Peyer's patch (tissue), 4 donors: ENCODE measurements around the gene PTPRJ.
"Not testable (repeated sequence)": the region's sequence is repeated elsewhere in the genome, so short reads cannot be mapped to it uniquely, and the experiment has no call there.

Experiments
- CTCF ChIP-seq, 6 experiments: fragments of 450-650 bp in 4 of 6; fragments of 200-600 bp in 2 of 6; sonication (generic) in 1 of 6; IDR thresholded peaks; one replicate each; pipeline ENCODE4 v1.5.1; 2017 to 2019; ENCODE audit warnings: antibody characterized with exemption in 6 of 6, mild to moderate bottlenecking in 3 of 6, moderate library complexity in 1 of 6
- POLR2A ChIP-seq, 2 donors: fragments of 450-650 bp; IDR thresholded peaks; one replicate each; pipeline ENCODE4 v1.5.1; 2017; ENCODE audit warnings: antibody characterized with exemption in 2 of 2, mild to moderate bottlenecking in 2 of 2, moderate library complexity in 2 of 2

GRCh38 chr11:47933797-47934196 is 46.6 kb upstream of the PTPRJ start:
- TF ChIP-seq CTCF, POLR2A (IDR thresholded peaks at IDR 0.05): not testable (repeated sequence)
